BLaER1 treated with 17β-estradiol and CSF1 and Interleukin-3, amounts not matched to agents 10 nM and 100 nM (cell line): ENCODE measurements around the gene KCNIP1.
"Not testable (repeated sequence)": the region's sequence is repeated elsewhere in the genome, so short reads cannot be mapped to it uniquely, and the experiment has no call there.

Experiments
- H3K27ac ChIP-seq, 11 experiments: shearing (Covaris generic); formaldehyde crosslinking; 2 replicates each; pipeline ENCODE4 v1.8.1; 2022
- H3K27me3 ChIP-seq, 11 experiments: shearing (Covaris generic); formaldehyde crosslinking; 2 replicates each; pipeline ENCODE4 v1.8.1; 2022
- H3K36me3 ChIP-seq, 11 experiments: shearing (Covaris generic); formaldehyde crosslinking; 2 replicates each; pipeline ENCODE4 v1.8.1; 2022
- H3K4me1 ChIP-seq, 10 experiments: shearing (Covaris generic); formaldehyde crosslinking; 2 replicates each; pipeline ENCODE4 v1.8.1; 2022
- H3K4me2 ChIP-seq, 11 experiments: shearing (Covaris generic); formaldehyde crosslinking; 2 replicates each; pipeline ENCODE4 v1.8.1; 2022
- H3K4me3 ChIP-seq, 10 experiments: shearing (Covaris generic); formaldehyde crosslinking; 2 replicates each; pipeline ENCODE4 v1.8.1; 2022
- H3K9ac ChIP-seq, 11 experiments: shearing (Covaris generic); formaldehyde crosslinking; 2 replicates each; pipeline ENCODE4 v1.8.1; 2022
- H3K9me3 ChIP-seq, 11 experiments: shearing (Covaris generic); formaldehyde crosslinking; replicated peaks in 1 of 11; 2 replicates each; pipeline ENCODE4 v1.8.1; 2022
- H4K20me1 ChIP-seq, 11 experiments: shearing (Covaris generic); formaldehyde crosslinking; 2 replicates each; pipeline ENCODE4 v1.8.1; 2022
- Cebpa-rat ChIP-seq, 11 experiments: shearing (Covaris generic); IDR thresholded peaks; 2 replicates each; pipeline ENCODE4 v1.8.1; 2022

The KCNIP1 gene

DNA sequence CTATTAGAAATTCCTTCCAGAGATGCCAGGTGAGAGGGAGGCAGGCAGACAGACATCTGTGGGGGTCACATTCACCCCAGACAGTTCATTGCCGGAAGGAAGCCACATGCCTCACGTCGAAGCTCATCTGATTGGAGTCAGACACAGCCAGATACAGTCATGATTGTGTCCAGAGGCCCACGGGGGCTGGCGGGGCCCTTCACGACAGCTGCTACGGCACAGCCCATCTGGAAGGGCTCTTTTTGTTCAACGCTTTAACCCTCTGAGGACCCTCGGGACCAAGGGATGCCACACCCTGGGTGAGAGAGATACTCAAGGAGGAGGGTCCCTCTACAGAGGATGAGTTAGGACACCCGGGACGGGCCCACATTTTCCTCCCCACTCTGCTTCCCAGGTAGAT is 247.8 kb downstream of the KCNIP1 start:
- Histone ChIP-seq H4K20me1 (peaks cover 0 to 8% (median 0%) of the 10 kb centered on the region in 11 experiments; a peak in 2 of 22 replicates), H3K4me3 (no peak overlapping the region), H3K27ac (no peak overlapping the region), H3K9ac (no peak overlapping the region), H3K36me3 (no peaks in the 10 kb centered on the region), H3K4me2 (no peak overlapping the region), H3K9me3 (no peaks in the 10 kb centered on the region), H3K4me1 (peaks cover 0 to 9% (median 0%) of the 10 kb centered on the region in 10 experiments; a peak in 3 of 20 replicates), H3K27me3 (no peaks in the 10 kb centered on the region)
- TF ChIP-seq Cebpa-rat (IDR thresholded peaks at IDR 0.05), result no peak

GRCh38 chr5:170752257-170753215 is 248.7 kb downstream of the KCNIP1 start:
- TF ChIP-seq Cebpa-rat (IDR thresholded peaks at IDR 0.05), result no peak
- peaks cover 0 to 8% (median 0%) of the 10 kb centered on the region in 11 experiments; a peak in 1 of 22 replicates for H4K20me1 ChIP-seq
- no peaks in the 10 kb centered on the region for H3K27me3 ChIP-seq
- H3K4me1 ChIP-seq, result peaks cover 0 to 14% (median 0%) of the 10 kb centered on the region in 10 experiments; a peak in 3 of 20 replicates
- no peak overlapping the region for H3K9ac ChIP-seq
- H3K9me3 ChIP-seq, result no peaks in the 10 kb centered on the region
- no peak overlapping the region for H3K4me3 ChIP-seq
- no peaks in the 10 kb centered on the region for H3K36me3 ChIP-seq
- no peak overlapping the region for H3K4me2 ChIP-seq
- no peak overlapping the region for H3K27ac ChIP-seq

- H3K27ac ChIP-seq, result no peak overlapping the region
- peaks cover 0 to 8% (median 0%) of the 10 kb centered on the region in 11 experiments; a peak in 1 of 22 replicates for H4K20me1 ChIP-seq
- no peak overlapping the region for H3K4me3 ChIP-seq
- peaks cover 0 to 16% (median 0%) of the 10 kb centered on the region in 10 experiments; a peak in 3 of 20 replicates for H3K4me1 ChIP-seq
- H3K27me3 ChIP-seq, result no peaks in the 10 kb centered on the region
- no peak overlapping the region for H3K9ac ChIP-seq
- no peaks in the 10 kb centered on the region for H3K36me3 ChIP-seq
- no peak overlapping the region for H3K4me2 ChIP-seq
- no peak for TF ChIP-seq Cebpa-rat (IDR thresholded peaks at IDR 0.05)
- no peaks in the 10 kb centered on the region for H3K9me3 ChIP-seq
Observed at GRCh38 chr5:170753311-170753710, 249.5 kb downstream of the KCNIP1 start.

DNA sequence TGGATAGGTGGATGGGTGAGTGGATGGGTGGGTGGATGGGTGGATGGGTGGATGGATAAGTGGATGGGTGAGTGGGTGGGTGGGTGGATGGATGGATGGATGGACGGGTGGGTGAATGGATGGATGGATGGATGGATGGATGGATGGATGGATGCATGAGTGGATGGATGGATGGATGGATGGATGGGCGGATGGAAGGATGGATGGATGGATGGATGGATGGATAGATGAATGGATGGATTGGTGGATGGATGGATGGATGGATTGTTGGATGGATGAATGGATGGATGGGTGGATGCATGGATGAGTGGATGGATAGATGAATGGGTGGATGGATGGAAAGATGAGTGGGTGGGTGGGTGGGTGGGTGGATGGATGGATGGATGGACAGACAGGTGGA is 250.7 kb downstream of the KCNIP1 start:
- not testable (repeated sequence) for H3K4me2 ChIP-seq, H3K36me3 ChIP-seq
- H3K4me1 ChIP-seq, result peaks cover 0 to 16% (median 0%) of the 10 kb centered on the region in 10 experiments; a peak in 3 of 20 replicates

DNA sequence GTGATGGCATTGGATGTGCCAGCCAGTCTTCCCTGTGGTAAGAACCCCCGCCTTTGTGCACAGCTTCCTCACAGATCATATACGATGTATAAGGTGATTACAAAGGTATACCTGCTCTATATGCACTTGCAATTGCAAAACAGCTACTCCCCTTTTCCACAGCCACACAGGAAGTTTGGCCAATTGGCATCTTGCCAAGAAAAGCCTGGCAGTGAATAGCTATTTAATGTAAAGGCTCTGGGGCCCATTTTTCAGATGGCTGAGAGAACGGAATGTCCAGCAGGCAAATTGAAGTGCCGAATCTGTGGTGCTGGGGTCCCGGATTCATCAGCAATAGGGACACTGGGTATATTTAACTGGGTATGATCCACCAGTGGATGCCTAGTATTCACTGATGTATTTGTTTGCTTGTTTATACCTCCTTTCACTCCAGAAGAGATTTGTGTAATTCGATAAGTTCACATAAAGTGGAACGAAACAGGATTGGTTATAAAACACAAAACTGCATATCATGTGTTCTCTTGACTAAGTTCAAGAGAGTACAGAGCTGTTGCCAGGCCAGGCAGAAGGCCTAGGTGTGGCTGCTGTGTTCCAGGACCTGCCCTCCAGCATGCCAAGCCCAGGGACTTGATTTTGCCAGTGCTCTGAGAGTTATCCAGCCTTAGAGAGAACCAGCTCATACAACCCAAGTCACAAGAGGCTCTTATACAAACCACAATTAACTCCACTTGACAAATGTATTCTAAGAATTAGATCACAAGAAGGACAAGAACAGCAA is 252.0 kb downstream of the KCNIP1 start:
- Histone ChIP-seq H3K27ac (no peak overlapping the region), H3K27me3 (no peaks in the 10 kb centered on the region), H3K4me2 (no peak overlapping the region), H3K9ac (no peak overlapping the region), H3K4me3 (no peak overlapping the region), H3K9me3 (no peaks in the 10 kb centered on the region), H3K4me1 (peaks cover 0 to 16% (median 0%) of the 10 kb centered on the region in 10 experiments; a peak in 3 of 20 replicates), H4K20me1 (no peaks in the 10 kb centered on the region), H3K36me3 (no peaks in the 10 kb centered on the region)
- TF ChIP-seq Cebpa-rat (IDR thresholded peaks at IDR 0.05), result no peak

More for the DNA sequence above, 250.7 kb downstream of the KCNIP1 start:
- H3K27me3 ChIP-seq, H3K9me3 ChIP-seq, H3K9ac ChIP-seq, H4K20me1 ChIP-seq, H3K4me3 ChIP-seq, H3K27ac ChIP-seq: not testable (repeated sequence)

DNA sequence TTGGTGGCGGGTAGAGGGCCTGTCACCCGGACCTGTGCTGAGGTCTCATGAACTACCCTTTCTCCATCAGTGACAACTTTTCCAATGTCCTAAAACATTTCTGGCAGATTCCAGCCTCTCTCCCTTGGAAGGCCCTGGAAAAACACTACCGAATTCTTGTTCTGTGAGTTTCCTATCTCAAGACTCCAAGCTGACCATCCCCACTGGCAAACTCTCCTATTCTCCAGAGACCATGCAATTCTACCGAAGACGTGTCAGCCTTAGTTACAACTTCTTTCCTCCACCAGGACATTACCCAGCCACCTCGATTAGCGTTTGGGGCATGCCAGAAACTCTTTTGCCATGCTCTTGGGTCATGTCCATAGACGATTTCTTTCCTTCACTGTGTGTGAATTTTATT is 252.9 kb downstream of the KCNIP1 start:
- no peaks in the 10 kb centered on the region for H4K20me1 ChIP-seq
- peaks cover 0 to 16% (median 0%) of the 10 kb centered on the region in 10 experiments; a peak in 3 of 20 replicates for H3K4me1 ChIP-seq
- H3K4me2 ChIP-seq, result no peak overlapping the region
- H3K27ac ChIP-seq, result no peak overlapping the region
- no peak overlapping the region for H3K4me3 ChIP-seq
- no peaks in the 10 kb centered on the region for H3K27me3 ChIP-seq
- no peaks in the 10 kb centered on the region for H3K9me3 ChIP-seq
- no peaks in the 10 kb centered on the region for H3K36me3 ChIP-seq
- no peak overlapping the region for H3K9ac ChIP-seq
- no peak for TF ChIP-seq Cebpa-rat (IDR thresholded peaks at IDR 0.05)

DNA sequence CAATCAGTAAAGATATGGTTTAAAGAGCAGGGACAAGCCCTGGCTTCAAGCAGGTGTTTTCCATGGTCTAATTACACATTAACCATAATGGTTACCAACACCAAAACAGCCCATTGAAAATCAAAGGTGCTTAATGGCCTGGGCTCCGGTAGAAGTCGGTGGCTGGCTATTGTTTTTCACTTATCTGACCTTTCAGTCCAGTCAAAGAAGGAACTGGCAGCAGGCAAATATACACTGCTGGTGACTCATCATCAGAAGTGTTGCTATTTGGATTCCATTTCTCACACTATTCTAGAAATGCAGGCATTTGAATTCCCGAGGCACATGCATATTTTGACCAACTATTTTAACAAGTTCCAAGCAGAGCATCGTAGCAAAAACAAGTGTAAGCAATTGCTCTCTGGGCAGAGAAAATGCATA is 253.4 kb downstream of the KCNIP1 start:
- Histone ChIP-seq H3K9ac (no peak overlapping the region), H3K36me3 (no peaks in the 10 kb centered on the region), H3K4me2 (peak overlapping the region in 1 of 11 experiments; percentile 21; a peak in 1 of 22 replicates), H3K9me3 (no peaks in the 10 kb centered on the region), H3K4me1 (peaks cover 0 to 16% (median 0%) of the 10 kb centered on the region in 10 experiments; a peak in 3 of 20 replicates), H3K27ac (no peak overlapping the region), H3K27me3 (no peaks in the 10 kb centered on the region), H3K4me3 (no peak overlapping the region), H4K20me1 (no peaks in the 10 kb centered on the region)
- TF ChIP-seq Cebpa-rat (IDR thresholded peaks at IDR 0.05), result no peak

GRCh38 chr5:170757669-170758068 is 253.8 kb downstream of the KCNIP1 start:
- Histone ChIP-seq H3K4me1 (peaks cover 0 to 16% (median 0%) of the 10 kb centered on the region in 10 experiments; a peak in 3 of 20 replicates), H3K27ac (no peak overlapping the region), H3K9me3 (no peaks in the 10 kb centered on the region), H3K4me2 (no peak overlapping the region; a peak in 1 of 22 replicates), H3K36me3 (no peaks in the 10 kb centered on the region), H3K4me3 (no peak overlapping the region), H3K9ac (no peak overlapping the region), H4K20me1 (no peaks in the 10 kb centered on the region), H3K27me3 (no peaks in the 10 kb centered on the region)
- no peak for TF ChIP-seq Cebpa-rat (IDR thresholded peaks at IDR 0.05)

DNA sequence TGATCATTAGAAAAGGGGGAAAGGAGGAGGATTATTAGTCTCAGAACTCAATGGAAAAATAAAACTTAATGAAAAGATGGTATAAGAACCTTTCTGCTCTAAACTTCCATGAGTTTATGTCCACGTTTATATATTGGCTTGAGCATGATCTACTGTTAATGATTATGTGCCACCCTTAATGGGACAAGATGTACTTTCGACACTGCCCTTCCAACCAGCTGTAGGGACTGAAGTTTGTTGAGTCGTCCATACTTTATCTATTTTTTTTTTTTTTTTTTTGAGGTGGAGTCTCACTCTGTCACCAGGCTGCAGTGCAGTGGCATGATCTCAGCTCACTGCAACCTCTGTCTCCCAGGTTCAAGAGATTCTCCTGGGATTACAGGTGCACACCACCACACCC is 254.7 kb downstream of the KCNIP1 start:
- no peak overlapping the region for H3K27ac ChIP-seq
- H3K9me3 ChIP-seq, result no peaks in the 10 kb centered on the region
- H3K4me2 ChIP-seq, result no peak overlapping the region
- no peak overlapping the region for H3K9ac ChIP-seq
- H3K27me3 ChIP-seq, result no peaks in the 10 kb centered on the region
- no peak overlapping the region for H3K4me3 ChIP-seq
- H3K4me1 ChIP-seq, result peaks cover 0 to 16% (median 0%) of the 10 kb centered on the region in 10 experiments; a peak in 3 of 20 replicates
- no peak for TF ChIP-seq Cebpa-rat (IDR thresholded peaks at IDR 0.05)
- no peaks in the 10 kb centered on the region for H3K36me3 ChIP-seq
- H4K20me1 ChIP-seq, result no peaks in the 10 kb centered on the region
